Inferior parietal cortex (tissue), 1 donor: ENCODE data around the gene C3orf18.

Experiments
- DNase-seq: peaks from one replicate; pipeline ENCODE4 v3.0.0-alpha.2; 2016; ENCODE audit errors: extremely low spot score

C3orf18 gene

GRCh38 chr3:50567386-50568167 lies at the start of gene C3orf18:
Gene C3orf18 (minus strand): TSS chr3:50567747. CDS start chr3:50565699, 2,048 bp downstream.
- DNase-seq = peak; percentile 91

DNA sequence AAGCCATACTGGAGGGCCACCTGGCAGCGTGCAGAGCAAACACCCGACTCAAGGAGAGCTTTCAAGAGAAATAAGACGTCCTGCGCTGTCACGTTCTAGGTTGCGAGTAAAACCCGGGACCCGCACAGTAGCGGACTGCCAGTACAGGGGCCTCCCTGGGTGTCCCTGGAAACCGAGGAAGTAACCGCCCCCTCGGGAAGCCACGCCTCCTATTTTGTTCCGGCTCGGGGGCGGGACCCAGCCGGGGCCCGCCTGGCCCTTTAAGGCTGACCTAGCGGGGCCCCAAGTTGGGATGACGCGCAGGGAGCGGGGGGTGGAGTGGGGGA lies 49.2 kb upstream of the C3orf18 start:
- DNase-seq = peak; percentile 86

DNA sequence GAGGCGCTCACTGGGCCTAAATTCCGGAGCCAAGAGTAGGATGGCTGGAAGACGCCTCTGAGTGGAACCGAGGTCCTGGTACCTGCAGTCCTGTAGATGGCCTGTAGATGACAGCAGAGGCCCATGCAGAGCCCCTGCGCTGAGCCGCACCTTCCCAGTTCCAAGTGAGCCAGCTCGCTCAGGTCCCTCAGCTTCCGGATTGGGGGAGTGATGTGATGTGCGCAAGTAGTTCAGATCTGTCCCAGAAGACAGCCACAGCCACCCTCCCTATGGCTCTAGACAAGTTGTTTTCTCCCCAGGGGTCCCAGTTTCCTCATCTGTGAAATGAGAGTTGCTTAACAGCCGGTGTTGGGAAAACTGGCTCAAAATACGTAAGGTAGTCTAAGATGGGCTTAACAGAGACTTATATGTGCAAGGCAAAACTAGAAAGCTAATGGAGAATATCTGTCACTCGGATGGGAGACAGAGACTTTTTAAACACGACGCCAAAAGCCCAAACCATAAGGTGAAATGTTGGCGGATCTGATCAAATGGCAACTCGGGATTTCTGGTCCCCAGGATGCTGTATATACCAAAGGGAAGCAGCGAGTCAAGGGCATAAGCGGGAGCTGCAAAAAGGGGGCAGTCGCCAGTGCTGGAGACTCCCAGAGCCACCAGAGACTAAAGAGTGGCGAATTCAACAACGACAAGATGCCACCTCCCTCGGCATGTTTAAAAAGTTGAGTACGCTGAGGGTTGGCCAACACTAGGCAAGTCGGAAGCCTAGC lies 48.6 kb upstream of the C3orf18 start:
- DNase-seq = peak; percentile 83

DNA sequence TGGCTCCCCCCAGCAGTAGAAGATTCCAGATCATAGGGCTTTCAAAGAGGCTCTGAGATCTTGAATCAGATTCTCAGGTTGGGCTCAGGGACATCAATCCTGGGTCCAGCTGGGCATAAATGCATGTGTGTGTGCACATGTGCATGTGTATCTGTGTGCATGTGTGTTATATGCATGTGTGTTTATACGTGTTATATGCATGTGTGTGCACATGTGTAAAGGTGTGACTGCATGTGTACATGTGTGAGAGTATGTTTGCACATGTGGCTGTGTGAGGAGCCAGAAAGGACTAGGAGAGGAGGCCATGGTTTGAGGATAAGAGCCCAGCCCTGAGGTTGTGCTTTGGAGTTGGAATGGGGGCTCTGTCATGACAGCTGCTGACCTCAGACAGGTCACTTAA lies 47.6 kb upstream of the C3orf18 start:
- no peak for DNase-seq

GRCh38 chr3:50612970-50613846 lies 45.7 kb upstream of the C3orf18 start:
- DNase-seq = no peak

GRCh38 chr3:50612234-50612882 lies 44.8 kb upstream of the C3orf18 start:
- DNase-seq = no peak

DNA sequence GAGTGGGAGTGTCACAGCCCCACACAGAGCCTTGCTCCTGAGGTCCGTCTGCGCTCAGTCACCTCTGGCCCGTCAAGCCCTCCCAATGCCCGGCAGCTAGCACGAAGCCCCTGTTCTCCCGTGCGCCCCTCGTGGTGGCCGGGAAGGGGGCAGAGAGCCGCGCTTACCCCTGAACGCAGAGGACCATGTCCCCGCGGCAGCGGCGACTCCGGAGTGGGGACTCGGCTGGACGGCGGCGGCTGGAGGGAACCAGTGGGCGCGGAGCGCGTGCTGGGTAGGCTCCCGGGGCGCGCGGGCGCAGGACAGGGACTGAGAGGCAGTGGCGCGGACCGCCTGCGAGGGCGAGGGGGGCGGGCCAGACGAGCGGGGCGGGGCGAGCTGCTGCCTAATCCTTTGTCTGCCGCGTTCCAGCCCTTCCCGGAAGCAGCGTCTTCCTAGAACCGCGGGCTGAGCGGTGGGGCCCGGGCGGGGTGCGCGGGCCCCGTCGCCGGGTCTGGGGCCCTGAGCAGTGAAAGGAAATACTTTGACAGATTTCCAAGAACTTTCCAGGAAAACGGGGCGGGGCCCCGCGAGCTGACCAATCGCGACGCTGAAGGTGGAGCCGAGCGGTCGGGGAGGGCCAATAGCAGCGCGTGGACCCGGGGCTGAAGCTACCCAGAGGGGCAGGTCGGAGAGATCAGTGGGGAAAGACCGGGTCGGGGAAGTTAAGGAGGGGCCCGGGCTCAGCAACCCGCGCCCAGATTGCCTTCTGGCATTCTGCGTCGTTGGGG lies 44.1 kb upstream of the C3orf18 start, which contains the start of gene CISH:
Gene CISH, minus strand, starts transcription at position 311 of the 770 bp plus-strand sequence. Its CDS starts 124 bp downstream, at position 187.
- DNase-seq = peak; percentile 83

- DNase-seq = no peak
Observed at GRCh38 chr3:50610992-50611463, 43.5 kb upstream of the C3orf18 start.

GRCh38 chr3:50610181-50610971 lies 42.8 kb upstream of the C3orf18 start:
- no peak for DNase-seq

- DNase-seq = no peak
Observed at GRCh38 chr3:50609763-50610085, 42.2 kb upstream of the C3orf18 start.

DNA sequence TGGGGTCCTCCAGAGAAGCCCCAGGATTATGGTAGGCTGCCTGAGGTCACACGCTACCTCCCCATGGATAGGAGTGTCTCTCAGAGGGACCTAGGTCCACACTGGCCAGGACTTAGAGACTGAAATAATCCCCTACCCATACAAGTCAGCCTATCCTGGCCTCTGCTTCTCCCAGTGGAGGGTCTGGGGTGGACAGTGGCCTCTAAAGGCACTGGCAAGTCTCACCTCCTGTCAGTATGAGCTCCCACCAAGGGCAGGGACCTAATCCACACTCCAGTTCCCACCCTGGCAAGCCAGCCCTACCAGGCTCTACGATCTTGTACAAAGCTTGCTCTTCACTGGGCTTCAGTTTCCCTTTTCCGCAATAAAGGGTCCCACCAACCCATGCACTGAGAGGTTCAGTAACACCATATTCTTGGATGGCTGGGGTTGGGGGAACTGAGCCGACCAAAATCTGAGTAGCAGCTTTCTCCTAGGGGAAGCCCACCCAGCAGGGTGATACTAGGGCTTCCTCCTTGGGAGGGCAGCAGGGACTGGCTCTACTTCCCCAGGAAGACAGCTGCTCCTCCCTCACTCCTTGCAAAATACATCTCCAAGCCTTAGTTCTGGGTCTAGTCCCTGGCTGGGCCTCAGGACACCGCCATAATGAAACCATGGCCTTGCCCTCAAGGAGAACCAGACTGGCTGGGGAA lies 41.7 kb upstream of the C3orf18 start:
- DNase-seq = no peak

DNA sequence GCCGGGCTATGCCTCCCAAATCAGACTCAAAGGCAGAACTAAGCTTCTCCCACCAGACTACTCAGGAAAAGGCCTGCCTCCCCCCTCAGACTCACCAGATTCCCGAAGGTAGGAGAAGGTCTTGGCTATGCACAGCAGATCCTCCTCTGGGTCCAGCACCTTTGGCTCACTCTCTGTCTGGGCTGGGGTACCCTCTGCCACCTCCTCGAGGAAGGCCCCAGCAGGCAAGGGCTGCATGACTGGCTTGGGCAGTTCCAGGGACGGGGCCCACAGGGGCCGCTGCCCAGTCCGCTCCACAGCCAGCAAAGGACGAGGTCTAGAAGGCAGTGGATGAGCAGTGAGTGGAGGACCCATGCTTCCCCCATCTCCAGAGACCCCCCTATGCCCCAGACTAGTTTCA lies 40.7 kb upstream of the C3orf18 start:
- DNase-seq = no peak

DNA sequence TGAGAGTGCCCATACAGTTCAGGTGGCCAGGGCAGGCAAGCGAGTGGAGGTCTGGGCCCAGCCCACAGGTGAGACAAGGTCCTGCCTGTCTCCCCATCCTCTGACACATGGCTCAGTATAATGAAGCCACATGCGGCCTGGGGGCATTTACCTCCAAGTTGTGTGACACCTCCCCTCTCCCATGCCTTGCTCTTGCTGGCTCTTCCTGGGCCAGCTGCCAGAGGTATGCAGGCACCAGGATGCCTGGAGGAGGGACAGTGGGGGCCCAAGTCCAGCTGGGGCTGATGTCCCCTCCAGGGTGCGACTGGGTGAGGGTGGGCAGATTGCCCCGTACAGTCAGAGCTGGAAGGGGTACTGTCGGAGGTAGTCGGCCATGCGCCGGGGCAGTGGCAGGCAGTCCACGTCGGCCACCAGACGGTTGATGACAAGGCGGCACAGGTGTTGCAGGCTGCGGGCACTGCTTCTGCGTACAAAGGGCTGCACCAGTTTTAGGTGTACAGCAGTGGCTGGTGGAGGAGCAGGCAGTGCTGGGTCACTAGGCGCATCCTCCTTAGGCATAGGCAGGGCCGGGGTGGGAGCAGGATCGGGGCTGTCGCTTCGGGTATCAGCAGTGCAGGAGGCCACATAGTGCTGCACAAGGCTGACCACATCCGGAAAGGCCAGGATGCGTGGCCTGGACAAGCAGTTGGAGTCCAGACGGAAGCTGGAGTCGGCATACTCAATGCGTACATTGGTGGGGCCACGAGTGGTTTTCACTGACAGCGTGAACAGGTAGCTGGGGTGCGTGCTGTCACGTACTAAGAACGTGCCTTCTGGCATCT lies 39.9 kb upstream of the C3orf18 start:
- DNase-seq = no peak

- no peak for DNase-seq
Observed at GRCh38 chr3:50606596-50606995, 39.0 kb upstream of the C3orf18 start.

GRCh38 chr3:50605901-50606326 lies 38.4 kb upstream of the C3orf18 start:
- DNase-seq = no peak

DNA sequence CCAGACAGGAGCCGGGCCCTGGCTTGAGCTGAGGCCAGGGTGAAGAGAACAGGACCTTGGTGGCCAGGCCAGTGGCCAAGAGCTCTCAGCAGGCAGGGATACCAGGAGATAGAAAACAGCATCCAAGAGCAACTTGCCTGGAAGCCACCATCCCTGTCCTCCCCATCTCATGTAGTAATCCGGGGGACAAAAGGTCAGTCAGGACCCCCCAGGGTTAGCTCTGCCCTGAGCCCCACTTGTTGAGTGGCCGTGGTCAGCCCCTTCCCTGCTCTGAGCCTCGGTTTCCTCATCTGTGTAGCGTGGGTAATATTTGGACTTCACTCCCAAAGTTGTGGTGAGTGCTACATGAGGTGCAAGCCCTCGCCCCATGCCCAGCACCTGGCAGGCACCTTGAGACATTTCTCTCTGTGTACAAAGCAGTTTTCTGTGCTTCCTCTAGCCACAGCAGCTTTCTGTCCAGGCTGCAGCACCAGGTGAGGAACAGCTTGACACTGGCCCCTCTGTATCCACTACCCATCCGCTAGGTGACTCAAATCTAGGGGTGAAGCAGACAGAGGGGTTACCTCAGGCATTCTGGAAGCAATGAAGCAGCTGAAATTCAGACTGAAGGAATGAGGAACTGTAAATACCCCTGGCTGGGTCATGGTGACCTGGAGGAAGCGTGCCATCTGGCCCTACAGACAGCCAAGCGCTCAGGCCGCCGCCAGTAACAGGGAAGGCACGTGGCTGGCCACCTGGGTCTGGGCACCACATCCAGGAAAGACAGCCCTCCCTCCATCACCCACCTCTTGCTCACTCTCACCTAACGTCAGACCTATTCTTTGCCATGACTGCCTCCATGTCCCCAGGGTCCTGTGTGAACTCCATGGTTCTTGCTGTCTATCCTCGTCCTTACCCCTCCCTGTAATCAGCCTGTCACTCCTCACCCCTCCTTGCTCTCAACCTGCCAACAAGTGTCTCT lies 37.4 kb upstream of the C3orf18 start:
- DNase-seq = no peak

GRCh38 chr3:50604110-50604621 lies 36.6 kb upstream of the C3orf18 start:
- DNase-seq = no peak
